HT-29 (cell line): ENCODE measurements around the gene GNPTG. TPM values are rescaled to one million over a fixed set of nuclear protein-coding genes. Genes with fewer than 3 reads are reported as not detected.
A peak's percentile ranks its signal among the peaks of the same experiment; 100 is the strongest.
"Not testable (repeated sequence)": the region's sequence is repeated elsewhere in the genome, so short reads cannot be mapped to it uniquely, and the experiment has no call there.

Source experiments
- DNase-seq: peaks from one replicate; pipeline ENCODE4 v3.0.0-alpha.2; 2015; ENCODE audit warnings: low spot score
- total RNA-seq: library from RNA; depleted of rRNA; stranded (reverse); fragments of >200 nt; shearing (Covaris generic); gene quantifications from 2 replicates; pipeline ENCODE4 v1.2.3, GENCODE V29; 2014

The GNPTG gene
- total RNA-seq, 1 experiment from 2014 or later: 50.9 TPM

DNA sequence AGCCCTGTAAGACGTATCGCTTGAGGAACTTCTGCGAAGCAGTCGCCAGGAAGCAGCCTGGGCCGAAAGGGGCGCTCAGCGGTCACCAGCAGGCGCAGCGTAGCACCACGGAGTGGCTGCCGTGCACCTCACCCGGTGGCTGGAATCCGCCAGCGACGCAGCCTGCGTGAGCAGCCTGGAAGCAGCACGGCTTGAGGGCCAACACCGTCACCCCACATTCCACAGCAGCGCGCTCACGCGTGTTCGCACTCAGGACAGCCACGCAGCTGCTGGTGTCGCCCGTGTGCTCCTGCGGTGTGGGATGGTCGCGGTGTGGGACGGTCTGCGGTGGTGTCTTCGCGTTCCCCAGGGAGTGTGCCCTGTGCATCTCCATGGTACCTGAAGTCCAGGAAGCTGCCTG, 32.7 kb upstream of the GNPTG start:
- no peak for DNase-seq

- no peak for DNase-seq
Observed at GRCh38 chr16:1320097-1320496, 31.6 kb upstream of the GNPTG start.

DNA sequence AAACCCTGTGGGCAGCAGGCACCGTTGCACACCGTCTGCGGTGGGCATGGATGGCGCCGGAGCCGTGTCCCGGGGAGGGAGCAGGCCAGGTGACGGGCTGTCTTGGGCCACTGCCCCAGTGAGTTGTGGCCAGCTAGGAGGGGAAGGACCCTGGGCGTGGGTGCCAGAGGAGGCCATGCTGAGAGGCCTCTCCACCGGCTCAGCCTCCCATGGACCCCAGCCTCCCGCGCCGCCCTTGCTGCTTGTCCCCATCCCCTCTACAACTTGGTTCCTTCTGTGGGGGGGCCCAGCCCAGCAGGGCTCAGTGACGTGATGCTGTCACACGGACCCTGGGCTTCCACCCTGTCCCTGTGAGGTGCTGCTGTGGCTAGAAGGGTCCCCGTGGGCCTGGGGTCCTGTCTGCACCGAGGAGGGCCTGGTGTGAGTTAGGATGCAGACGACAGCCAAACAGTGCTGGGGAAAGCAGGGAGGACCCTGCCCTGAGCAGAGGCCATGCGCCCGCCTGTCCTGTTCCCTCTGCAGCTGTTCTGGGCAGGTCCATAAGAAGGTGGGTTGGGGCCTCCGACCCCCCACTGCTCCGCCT, 31.0 kb upstream of the GNPTG start:
- no peak for DNase-seq

DNA sequence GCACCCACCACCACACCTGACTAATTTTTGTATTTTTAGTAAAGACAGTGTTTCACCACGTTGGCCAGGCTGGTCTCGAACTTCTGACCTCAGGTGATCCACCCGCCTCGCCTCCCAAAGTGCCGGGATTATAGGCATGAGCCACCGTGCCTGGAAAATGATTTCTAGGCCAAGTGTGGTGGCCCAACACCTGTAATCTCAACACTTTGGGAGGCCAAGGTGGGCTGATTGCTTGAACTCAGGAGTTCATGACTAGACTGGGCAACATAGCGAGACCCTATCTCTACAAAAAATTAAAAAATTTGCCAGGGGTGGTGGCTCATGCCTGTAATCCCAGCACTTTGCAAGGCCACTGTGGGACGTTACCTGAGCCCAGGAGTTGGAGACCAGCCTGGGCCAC, 29.3 kb upstream of the GNPTG start:
- DNase-seq: no peak

DNA sequence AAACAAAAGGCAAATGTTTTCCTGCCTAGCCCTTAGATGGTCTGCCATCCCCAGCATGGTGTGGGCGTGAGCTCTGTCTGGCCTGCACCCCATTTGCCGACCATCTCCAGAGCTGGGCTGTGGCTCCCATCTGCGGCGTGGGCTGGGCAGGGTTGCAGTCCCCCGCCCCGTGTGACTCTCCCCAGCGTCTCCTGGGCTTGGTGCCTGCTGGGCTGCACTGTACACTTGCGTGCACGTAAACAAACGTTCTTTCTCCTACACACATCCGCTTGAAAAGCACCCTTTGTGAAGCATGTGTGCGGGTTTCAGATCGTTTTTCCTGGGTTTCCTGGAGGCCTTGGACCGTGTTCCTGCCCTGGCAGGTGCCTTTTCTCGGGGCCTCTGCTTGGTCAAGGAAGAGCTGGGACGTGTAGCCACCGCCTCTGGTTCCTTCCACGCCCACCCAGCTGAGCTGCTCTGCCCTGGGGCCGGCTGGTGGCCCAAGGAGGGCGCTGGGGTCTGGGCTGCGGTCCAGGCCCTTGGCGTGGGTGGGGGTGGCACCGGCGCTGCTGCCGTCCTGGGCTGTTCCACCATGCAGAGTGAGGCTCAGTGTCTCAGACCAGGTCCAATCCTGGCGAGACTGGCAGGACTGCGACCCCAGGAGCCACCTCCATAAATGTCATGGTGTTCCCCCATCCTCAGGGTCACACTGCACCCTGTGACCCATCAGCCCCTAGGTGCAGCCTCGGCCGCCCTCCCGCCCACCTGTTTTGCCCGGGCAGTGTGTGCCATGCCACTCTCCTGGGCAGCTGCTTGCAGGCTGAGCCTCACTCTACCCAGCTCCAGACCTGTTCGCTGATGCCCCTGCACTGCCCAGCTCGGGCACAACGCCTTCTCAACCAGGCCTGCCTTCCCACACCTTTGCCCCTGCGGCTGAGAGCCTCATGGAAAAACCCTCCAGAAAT, 28.2 kb upstream of the GNPTG start:
- DNase-seq: no peak

DNA sequence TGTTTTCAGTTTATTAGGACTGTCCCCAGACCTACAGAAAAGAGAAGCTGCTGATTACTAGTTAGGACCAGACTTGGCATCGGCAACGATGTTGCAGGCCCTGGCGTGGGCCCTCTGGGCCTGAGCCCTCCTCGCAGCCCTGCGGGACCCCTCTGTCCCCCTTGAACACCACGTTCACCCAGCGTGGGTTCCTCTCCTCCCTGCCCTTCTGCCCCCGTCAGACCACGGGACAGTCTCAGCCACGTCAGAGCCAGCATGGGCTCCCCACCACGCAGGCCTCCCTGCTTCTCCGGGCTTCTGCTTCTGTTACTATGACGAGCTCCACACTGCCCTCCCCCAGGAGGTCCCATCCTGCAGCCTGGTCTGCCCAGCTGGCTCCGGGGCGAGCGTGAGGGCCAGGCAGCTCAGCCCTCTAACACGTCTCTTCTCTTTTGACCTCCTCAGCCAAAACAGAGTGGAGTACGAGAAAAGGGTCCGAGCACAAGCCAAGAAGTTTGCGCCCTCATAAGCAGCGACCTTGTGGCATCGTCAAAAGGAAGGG, 27.4 kb upstream of the GNPTG start:
- DNase-seq: no peak

- DNase-seq: no peak
Observed at GRCh38 chr16:1325261-1325660, 26.5 kb upstream of the GNPTG start.

- DNase-seq: no peak
Observed at GRCh38 chr16:1325673-1326371, 25.9 kb upstream of the GNPTG start.

DNA sequence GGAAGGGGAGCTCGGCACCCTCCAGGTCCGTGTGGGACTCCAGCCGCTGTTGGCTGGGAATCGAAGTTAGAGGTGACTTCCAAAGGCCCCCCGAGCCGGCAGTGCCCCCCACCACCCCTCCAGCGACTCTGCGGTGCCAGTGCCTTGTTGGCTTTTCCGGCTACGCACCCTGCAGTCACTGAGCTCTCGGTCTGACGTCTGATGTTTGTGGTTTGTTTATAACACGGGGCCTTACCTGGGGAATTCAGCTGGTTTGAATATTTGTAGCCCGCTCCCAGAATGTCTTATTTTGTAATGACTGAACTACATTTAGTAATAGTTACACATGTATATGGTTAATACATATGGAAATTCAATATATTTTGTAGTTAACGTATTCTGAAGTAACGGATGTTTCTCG, 25.3 kb upstream of the GNPTG start:
- no peak for DNase-seq

DNA sequence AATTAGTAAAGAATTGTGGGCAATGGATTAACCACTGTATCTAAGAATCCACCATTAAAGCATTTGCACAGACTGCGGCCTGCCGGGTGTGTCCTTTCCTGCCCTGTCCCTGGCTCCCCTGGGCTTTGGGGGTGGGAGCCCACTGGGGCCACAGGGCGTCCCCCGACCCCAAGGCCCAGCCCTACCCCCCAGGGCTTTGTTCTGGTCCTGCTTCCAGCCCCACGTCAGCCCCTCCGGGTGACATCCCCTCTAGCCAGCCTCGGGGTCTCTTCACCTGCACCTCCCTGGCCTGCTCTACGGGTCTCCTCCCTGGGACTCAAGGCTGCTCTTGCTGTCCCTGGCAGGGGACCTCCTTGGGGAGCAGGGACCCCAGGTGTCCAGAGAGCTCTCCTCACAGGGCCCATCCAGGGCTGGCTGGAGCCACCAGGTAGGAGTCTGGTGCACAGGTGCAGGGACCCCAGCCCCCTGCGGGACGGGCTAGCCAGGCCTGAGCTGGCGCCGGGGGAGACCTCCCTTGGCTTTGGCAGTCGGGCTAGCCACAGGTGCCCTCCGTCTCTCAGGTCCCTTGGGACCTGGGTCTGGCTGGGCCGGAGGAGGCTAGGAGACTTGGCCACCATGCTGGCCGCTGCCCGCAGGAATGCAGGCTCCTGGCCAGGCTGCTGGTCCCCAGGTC, 24.6 kb upstream of the GNPTG start:
- DNase-seq: no peak

DNA sequence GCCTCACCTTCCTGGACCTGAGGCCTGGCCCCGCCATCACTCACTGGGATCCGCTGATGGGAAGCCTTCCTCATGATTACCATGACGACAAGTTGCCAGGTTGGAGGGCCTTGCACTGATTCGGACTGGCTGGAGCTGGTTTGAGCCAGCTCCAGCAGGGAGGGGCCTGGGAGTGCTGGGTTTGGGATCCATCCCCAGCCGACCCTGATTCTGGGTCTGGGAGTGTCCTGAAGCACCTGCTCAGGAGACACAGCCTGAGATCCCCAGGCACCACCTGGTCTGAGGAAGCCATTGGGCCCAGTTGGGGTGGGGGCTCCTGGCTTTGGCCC, 24.1 kb upstream of the GNPTG start:
- no peak for DNase-seq

- DNase-seq: not testable (repeated sequence)
Observed at GRCh38 chr16:1328136-1328535, 23.6 kb upstream of the GNPTG start.

DNA sequence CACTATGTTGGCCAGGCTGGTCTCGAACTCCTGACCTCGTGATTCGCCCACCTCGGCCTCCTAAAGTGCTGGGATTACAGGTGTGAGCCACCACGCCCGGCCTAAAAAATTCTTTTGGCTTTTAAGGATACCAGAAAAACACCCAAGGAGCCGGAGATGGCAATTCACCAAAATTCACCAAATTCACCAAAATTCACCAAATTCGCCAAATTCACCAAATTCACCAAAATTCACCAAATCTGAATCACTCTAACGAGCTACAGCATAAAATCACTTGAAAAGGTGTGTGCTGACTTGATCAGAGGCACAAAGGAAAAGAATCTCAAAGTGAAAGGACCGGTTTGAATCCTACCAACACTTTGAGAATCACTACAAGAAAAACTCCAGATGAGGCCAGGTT, 22.8 kb upstream of the GNPTG start:
- not testable (repeated sequence) for DNase-seq

DNA sequence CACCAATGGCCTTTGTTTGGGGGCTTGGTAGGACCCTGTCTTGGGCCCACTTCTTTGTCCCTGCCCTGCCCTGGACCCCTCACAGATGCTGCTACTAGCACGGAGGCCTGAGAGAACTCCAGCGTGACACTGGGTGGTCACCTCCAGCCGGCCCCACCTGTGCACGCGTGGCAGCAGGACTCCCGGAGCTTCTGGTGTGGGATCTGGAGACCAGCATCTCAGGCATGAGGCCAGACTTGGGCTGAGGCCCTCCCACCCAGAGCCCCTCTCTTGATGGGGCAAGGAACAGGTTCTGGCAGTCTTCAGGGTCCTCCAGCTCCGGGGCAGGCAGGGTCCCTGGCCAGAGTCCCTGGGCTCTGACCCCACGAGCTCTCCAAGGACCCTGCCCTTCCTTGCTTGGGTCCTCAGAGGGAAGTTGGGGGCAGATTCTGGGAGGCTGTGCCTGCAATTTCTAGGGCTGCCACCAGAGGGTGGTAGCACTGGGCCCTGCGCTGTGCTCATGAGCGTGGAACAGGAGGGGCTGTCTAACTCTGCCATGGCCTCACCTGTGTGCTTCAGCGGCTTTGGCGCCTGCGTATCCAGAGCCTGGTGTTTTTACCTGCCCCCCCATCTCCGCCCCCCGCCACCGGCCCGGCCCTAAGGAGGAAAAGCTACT, 21.3 kb upstream of the GNPTG start:
- peak; percentile 69 for DNase-seq

DNA sequence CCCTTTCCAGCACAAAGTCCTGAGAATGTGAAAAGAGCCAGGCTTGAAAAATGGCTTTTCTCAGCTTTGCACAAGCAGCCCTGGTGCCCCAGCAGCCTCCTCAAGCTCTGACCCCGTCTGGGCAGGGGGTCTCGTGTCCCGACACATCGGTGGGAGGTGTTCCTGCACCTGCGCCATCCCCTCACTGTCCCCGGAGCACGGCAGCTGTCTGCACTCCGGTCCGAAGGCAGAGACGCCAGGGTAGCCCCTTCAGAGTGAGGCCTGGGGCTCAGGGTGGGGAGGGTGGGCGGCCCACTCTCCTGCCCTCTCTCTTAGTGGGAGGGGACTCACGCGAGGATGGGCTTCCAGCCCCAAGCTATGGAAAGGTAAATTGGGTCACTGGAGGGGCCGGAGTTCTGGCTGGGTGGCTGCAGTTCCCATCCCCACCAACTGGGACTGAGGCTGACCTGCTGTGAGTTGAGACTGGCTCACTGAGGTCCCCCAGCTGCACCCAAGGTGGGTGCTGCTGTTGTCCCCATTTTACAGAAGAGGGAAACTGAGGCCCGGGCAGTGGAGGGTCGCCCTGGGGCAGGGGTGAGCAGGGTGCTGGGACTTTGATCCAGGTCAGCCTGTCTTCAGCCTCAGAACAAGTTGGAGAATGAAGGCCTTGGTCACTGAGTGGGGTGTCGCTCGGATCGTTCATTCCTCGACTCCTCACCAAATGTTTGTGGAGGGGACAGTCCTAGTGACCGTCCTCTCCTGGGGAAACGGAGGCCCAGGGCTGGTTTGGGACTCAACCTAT, 20.6 kb upstream of the GNPTG start:
- DNase-seq: no peak

GRCh38 chr16:1331712-1332617, 19.8 kb upstream of the GNPTG start:
- DNase-seq: peak; percentile 98

DNA sequence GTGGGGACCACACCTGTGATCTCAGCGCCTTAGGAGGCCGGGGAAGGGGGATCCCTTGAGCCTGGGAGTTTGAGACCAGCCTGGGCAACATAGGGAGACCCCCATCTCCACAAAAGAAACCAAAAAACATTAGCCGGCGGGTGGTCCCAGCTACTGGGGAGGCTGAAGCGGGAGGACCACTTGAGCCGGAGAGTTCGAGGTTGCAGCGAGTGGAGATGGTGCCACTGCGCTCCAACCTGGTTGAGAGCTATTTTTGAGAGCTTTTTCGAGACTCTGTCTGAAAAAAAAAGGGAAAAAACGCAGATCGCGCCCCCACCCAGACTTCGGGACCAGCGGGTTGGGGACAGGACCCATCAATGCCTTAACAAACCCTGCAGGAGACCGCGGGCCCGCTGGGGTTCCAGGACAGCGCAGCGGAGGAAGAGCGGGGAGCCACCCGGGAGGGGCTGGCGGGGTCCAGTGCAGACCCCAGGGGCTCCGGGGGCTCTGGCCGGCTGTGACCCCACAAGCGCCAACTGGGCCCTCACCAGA, 19.0 kb upstream of the GNPTG start:
- DNase-seq: no peak

DNA sequence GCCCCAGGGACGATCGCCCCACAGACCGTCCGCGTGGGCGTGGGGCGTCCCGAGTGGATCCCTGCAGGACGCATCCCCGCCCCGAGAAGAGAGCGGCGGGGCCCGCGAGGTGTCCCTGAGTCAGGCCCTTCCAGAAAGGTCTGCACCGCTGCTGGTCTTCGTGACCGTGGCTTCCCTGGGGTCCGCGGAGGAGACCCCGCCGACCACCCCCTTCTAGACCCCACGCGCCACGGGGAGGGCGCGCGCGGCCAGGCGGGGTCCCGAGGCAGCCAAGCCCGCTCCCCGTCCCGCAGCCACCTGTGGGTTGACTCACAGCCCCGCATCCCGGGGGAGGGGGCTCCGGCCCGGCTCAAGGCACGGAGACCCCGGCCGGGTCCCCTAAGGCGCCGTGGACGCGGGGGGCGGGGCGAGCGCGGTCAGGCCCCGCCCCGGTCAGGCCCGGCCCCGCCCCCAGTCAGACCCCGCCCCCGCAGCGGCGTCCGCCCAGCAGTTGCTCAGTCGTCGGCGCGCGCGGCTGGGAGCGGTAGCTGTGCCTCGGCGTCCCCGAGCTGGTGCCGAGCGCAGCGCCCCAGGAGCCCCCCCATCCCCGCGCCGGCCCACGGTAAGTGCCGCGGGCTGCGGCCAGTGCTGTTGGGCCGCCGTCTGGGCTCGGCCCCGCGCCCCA, 18.4 kb upstream of the GNPTG start, which contains the start of gene BAIAP3:
TSS of gene BAIAP3 (plus strand) at position 497 of the 664 bp plus-strand sequence. CDS start 4,905 bp downstream, outside the sequence.
- peak; percentile 44 for DNase-seq
